RPMI7951 (cell line): Measurements from ENCODE around the gene HESX1. TPM values are rescaled to one million over a fixed set of nuclear protein-coding genes. Genes with fewer than 3 reads are reported as not detected.
A peak's percentile ranks its signal among the peaks of the same experiment; 100 is the strongest.

Experiments
- DNase-seq: peaks from one replicate; pipeline ENCODE4 v3.0.0-alpha.2; 2012; ENCODE audit warnings: low read depth
- total RNA-seq: library from RNA; depleted of rRNA; stranded (reverse); fragments of >200 nt; shearing (Covaris generic); gene quantifications from 2 replicates; pipeline ENCODE4 v1.2.3, GENCODE V29; 2014

HESX1 gene
- total RNA-seq, 1 experiment from 2014 or later = 2.5 TPM

DNA sequence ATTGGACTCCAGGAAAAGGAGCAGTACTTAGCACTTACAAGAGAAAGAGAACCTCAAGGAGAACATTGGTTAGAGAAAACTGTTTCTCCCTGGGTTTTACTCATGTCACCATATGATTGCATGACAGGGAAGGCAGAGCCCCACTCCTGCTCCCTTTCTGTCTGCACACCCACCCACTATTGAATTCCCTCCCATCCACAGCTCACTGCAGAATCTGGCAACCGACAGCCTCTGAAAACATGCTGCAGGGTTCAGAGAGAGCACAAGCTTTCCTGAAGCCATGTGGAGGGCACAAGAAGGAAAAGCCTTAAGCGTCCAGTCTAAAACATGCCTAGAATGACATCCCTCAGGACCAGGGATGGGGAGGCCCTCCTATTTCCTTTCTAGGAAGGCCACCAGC is 31.6 kb downstream of the HESX1 start:
- no peak for DNase-seq

DNA sequence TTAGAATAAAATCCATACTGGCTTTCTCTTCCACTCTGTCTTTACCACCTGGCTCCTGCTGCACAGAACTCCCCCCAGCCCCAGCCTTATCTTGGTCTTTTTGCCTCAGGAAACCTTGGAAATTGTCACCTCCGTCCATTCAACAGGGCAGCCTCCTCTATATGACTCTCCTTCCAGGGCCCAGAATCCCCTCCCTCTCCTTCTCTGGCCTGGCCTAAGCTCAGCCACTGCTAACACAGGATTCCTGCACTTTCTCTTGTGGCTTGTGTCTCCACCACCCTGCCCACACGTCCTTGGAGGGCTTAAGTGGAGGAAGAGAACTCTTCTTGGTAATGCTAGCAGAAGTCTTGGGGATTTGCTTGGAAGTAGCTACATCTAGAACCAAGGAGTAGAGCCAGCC is 33.1 kb downstream of the HESX1 start:
- DNase-seq = no peak

DNA sequence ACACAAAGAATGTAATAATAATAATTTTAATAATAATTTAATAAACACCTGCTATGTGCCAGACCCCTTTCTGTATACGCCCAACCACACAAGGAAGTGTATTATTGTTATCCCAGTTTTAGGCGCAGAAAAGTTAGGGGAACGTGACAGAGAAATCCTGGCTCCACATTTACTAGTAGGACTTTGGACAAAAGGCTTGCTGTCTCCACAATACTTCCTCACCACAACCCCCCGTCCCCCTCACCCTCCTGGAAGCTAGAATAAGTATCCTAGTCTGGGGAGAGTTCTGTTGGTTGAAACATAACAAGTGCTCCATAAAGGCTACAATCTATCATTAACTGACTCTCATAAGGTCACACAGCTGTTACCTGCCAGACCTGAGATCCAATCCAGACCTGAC is 34.1 kb downstream of the HESX1 start:
- no peak for DNase-seq

DNA sequence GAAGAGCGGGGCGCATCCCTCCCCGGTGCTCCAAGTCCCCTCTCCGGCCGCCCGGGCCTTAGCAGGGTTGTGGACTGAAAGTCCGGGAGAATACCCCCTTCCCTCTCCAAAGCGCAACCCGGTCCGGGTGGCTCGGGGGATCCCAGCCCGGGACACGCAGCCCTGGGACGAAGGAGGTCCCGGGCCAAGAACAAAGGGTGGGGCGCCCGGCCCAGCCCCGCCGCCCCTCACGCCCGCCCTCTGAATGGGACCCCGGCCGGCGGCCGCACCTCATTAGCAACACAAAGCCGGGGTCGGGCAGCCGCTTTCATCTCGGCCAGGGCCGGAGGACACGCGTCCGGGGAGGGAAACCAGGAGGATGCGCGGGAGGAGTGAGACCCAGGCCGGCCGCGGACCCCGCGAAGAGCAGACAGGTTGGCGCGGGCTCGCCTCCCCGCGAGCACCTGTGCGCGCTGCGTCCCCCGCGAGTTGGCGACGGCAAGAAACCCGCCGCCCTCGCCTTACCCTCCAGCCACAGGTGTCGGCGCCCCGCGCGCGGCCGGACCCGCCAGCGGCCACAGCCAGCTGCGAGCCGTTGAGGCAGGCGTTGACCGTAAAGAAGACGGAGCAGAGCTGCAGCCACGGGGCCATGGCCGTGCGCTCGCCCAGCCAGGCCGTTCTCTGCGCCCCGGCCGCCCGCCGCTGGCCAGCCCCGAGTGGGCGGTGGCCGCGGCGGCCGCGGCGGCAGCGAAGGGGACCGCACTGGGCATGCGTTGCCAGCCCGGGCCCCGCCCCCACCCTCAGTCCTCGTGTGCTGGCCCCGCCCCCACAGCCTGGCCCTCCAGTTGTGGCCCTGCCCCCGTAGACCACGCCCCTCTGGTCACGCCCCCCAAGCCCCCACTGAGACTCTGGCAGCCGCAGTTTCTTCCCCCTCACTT is 34.9 kb downstream of the HESX1 start, which contains the start of gene IL17RD:
Gene IL17RD, minus strand, starts transcription at position 697 of the 917 bp plus-strand sequence. Its CDS starts 67 bp downstream, at position 630.
- peak; percentile 82 for DNase-seq

DNA sequence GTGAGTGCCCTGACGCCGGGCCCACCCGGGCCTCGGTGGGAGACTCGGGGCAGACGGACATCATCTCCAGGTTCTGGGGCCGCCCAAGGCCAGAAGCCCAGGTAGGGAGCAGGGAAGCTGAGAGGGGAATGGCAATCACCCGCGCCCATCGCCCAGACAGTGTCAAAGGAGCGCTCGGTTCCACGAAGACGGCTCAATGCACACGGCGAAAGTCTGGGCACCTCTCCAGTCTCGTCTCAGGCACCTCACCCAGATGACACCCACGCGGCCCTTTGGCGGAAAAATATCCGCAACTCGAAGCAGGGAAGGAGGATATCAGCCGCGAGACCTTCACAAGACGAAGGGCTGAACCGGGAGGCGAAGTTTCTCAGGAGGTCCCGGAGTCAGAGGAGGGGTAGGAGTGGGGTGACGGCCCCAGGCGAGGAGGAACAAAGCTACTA is 35.5 kb downstream of the HESX1 start:
- peak; percentile 46 for DNase-seq

DNA sequence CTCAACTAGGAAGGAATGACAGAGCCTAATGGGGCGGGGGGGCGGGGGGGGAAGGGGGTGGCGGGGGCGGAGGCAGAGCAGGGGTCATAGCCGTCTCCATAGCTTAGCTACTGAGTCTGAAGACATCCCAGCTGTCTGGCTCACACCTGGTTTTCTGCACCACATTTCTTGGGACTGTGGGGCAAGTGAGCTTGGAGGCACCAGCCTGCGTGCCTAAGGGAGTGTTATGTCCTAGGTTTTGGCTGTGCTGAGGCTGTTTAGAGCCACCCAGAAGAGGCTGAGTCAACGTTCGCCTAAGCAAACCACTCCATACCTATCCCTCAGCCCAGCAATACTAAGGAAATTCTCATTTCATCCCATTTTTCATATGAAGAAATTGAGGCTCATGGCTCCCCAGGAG is 36.0 kb downstream of the HESX1 start:
- no peak for DNase-seq

DNA sequence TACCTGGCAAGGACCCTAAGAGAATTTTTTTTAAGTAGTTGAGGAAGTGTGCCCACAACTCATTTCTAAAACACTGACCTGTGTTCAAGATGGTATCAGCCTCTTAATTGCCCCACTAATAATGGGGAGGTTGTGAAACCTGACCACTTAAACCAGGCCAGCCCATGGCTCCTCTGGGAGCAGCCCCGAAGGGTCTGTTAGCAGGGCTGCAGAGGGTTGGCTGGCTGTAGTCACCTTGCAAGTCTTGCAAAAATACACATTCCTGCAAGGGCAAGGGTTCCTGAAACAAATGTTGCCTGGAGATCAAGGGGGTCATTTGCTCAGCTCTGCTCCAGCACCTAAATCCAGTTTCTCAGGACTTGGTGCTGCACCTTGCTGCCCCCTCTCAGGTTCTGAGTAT is 37.9 kb downstream of the HESX1 start:
- DNase-seq = no peak

DNA sequence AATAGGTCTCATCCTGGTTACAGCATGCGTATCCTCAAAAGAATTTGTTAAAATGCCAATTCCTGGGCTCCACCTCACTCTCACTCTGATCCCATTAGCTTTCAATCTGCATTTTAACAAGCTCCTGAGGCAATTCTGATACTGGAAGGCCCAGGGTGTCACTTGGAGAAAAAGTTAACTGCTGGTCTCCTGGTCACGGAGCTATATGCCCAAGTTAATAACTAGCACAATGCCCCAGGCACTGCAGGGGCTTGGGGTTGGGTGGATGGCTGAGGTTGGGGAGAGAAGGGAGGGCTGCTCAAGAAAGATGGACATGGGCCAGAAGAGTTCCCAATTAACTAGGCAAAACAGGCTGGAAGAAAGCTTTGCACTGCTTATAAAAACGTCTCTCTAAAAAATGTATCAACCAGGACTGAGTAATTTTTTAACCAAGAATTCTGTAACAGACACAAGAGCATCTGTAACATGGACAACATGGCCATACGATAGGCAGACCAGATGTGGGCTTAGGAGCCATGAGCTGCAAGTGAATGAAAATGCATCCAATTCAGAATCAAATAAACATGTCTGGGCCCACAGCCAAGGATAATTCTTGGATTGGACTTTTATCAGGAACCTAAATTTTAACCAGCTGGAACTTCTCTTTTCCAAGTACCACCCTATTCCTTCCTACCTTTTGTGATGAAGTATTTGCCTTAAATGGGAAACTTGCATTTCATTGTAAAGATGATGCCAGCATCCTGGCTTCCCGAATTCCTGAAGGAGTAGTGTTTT is 38.8 kb downstream of the HESX1 start:
- peak; percentile 75 for DNase-seq

DNA sequence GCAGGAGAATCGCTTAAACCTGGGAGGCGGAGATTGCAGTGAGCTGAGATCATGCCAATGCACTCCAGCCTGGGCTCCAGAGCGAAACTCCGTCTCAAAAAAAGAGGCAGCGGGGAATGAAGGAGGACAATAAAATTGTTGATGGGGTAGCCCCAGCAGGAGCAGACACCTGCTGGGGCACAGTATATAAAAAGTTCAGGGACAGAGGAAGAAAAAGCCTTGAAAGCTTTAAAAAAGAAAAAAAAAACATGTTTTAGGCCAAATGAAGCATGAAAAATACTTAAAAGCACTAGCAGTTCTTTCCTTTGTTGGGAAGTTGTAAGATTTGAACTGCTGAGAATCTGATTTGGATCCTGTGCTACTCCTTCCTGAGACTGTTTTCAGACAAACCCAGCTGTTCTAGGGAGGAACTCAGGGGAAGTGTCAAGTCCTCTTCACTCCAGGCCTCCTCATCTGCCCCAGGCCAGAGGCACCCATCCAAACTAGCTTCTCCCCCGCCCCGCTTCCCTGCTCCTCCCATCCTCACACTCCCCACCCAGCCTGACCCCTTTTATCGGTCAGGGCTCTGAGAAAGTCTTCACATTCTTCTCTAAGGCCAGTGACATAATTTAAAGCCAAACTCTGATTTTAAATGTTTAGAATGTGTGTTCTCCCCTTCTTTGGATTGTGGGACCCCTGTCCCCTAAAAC is 39.6 kb downstream of the HESX1 start:
- peak; percentile 84 for DNase-seq

DNA sequence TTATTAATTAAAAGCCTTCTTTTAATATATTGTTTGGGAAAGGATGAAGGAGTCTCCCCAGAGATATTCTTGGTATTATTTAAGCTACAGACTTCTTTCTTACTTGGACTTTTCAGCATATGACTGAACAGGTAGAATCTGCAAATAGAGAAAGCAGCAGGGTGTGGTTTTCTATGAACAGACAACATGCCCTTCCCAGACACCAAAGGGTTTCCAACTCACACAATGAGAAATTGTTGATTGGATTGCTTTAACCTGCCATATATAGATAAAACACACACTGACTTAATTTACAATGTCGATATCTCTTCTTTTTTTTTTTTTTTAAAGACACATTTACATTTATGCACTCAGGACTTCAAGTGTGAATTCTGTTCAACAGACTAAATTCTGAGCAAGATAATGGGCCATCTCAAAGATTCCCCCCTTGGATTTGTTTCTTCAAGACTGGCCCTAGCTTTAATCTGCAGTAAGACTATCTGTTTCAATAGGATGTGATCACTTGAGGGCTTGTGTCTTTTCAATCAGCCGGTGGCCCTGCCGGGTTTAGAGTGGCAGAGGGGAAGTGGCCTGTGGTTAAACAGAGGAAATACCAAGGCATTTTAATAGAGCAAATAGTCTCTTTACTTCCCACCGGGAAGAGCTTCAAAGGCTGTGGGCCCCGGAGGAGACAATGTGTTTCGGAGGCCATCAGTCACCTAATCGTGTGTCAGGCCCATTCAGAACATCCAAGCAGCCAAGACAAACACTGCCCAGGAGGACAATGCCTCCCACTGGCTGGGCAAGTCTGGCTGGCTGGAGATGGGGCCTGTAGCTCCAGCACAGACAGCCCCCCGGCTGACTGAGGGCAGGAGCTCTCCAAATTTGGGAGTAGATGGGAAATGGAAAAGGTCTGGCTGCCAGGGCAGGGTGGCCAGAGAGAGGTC is 40.7 kb downstream of the HESX1 start:
- DNase-seq = peak; percentile 94

DNA sequence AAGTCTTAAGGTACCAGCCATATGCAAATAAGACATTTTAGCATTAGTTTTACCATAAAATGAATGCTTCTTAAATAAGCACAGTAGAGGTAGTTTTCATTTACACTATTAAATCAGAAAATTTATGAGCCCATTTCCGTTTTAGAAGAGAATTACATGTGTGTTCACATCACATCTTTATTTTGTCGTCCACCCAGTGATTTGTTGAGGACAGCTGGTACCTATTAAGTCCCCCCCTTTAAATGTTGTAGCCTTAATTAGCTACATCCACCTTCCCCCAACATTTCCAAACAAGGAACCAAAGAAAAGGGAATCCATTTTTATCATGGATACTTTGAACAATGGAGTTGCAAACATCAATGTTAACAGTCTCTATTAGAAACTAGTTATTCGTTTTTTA is 41.5 kb downstream of the HESX1 start:
- DNase-seq = no peak

DNA sequence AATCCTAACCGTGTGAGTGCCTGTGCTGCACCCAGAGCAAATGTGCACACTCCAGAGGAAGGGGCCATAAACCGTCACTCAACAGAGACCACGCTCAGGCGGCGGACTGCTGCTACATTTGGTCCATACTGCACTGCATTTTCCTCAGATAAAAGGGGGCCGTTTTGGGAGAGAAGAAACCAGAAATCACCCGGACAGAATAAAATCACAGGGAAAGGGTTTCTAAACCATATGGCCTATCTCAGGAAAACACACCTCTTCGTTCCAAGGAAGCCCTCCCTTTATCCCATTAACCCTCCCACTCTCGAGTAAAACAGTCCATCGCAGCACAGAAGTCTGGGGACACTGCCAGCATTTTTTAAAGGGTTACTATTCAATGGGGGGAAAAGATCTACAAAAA is 42.2 kb downstream of the HESX1 start:
- no peak for DNase-seq

DNA sequence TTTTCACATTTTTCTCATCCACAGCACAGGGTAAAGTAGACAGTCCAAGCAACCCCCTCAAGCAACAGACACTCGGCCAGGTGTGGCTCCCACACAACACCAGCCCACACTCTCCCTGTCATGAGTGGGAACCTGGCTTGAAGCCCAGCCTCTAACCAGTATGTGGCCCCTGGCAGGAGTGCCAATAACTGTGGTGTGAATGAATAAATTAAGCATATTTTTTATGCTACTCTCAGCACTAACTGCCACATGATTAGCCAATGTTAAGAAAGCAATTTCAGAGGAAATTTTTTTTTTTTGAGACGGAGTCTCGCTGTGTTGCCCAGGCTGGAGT is 44.5 kb downstream of the HESX1 start:
- DNase-seq = no peak

DNA sequence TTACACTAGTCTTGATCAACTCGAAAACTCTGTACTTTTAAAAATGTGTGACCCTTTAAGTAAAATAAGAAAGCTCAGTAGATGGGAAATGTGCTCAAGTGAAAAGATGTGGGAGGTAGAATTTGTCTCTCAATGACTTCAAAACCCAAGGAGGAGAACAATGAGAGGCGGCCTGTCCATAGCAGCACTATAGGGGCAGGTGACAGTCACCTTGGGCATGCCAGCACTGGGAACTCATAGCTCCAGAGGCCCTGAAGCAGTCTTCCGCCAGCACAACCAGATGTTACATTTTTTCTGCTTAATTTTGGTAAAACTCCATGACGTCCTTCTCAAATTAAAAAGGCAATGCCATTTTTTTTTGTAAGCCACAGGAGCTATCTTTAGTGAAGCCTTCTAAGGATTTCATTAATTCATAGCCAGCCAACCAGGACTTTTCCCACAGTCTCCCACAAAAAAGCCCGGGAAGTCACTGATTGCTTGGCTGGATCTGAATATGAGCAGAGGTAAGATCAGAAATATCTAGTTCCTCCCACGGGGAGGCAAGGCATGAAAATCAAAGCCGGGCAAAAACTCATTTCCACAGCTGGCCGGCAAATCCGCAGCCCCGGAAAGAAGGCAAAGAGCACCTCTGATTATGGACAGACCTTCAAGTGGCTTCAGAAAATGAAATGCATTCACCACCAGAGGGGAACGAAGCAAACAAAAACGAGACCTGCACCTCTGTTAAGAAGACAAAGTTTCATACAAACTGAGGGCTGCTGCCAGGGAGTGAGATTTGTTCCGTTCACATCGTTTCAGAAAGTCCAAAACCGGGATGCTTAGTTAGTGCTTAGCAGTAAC is 45.1 kb downstream of the HESX1 start:
- DNase-seq = no peak

DNA sequence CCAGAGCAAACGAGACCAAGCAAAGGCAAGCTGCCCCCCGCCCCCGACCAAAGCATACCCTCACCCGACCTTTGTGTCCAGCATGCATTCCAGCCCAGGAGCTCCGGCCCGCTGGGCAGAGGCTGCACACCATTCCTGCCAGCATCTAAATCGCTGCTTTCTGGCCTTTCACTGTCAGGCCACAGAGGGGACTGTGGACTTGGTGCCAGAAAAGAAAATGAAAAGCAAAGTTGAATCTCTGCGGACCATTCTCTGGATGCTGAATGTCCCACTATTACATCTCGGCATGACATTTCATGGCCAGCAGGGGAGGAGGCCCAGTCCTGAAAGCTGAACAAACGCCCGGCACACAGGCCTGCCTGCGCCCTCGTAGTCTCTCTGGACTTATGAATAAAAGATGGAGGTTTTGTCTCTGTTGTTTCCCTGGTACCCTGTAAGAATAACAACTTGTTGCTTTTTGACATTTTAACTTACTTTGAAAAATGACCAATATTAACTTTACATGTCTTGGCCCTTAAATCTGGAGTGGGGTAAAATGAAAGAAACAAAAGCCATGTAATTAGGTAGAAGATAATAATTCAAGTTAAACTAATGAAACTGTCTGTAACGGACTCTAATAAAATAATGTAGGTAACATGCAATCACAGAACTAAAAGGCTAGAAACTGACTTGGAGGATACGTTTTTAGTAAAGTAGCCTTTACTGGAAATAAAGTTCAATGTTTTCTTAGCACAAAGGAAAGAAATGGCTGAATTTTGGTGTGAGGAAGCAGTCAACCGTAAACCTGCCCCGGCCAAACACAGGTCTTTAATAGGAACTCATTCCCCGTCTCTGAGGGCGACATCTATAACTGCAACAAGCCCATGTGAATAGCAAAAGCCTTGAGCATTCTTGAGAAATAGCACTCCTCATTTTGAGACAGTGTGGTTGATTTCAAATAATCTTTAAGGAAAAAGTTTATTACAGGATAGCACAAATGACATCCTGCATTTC is 47.3 kb downstream of the HESX1 start:
- no peak for DNase-seq

DNA sequence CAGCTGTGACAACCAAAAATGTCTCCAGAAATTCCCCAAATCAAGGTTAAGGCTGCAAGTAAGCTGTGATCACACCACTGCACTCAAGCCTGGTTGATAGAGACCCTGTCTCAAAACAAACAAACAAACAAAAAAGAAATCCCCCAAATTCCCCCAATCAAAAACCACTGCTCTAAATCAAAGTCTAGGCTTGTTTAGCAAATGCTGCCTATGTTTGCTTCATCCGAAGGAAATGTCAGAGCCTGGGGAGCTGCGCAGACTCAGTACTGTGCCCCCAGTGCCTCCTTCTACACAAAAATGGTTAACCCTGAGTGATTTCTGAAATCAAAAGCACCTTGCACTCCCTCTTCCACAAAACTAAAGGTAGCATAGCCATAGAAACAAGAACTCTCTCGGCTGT is 48.0 kb downstream of the HESX1 start:
- no peak for DNase-seq

DNA sequence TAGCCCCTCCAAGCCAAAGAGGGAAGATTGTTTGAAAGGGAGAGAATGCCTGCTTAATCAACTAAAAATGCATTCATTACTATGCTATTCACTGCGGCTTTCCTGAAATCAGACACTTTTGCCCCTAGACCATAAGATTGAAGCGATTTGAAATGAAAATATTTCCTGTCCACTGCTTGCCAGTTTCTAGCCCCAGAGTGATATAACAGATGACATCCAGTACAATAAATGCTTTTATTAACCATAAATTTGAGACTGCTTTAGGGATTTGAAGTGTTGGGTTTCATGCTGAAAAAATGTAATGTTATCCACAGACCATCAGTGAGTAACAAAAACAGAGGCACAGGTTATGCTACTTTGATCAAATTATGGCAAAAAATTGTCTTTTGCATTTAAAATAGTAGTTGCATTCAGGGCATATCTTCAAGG is 48.7 kb downstream of the HESX1 start:
- DNase-seq = peak; percentile 75

DNA sequence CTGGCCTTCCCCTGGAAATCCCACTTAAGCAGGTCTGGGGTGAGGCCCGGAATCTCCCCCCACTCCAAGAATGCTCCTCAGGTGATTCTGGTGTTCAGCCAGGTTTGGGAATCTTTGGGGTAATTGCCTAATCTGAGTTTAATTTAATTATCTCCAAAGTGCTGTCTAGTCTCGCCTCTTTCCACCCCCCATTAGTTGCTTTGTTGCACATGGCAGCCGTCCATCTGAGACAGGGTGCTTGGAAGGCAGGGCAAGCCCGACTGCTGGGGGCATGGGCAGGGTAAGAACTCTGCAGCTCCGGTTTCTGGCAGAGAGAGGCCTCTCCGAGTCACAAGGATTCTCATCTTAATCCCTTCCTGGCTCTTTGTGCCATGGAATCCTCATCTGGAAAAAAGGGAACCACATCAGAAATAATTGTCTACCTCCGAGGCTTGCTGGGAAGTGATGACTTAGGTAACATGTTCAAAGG is 49.6 kb downstream of the HESX1 start:
- DNase-seq = peak; percentile 62
